ENCODE results near the gene PCBP4.
A peak's percentile ranks its signal among the peaks of the same experiment; 100 is the strongest.

PCBP4 gene

DNA sequence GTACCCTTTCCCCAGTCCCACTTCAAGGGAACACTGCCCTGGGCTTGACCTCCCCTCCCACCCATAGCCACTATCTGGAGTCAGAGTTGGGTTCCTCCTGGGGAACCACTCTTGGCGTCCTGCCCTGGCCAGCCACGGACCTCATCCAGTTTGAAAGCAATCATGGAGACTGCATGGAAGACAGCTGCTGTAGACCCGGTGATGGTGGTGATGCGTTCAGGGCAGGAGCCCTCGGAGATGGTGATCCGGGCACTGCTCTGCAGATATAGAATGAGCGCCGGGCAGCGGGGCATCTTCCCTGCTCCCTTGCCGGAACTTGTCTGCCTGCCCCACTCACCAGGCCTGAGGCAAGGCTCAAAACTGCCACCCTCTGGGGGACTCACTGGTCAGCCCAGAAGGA is 6.9 kb downstream of the PCBP4 start:
- H3K36me3 ChIP-seq (ENCODE audit: control insufficient read depth in 1 of 2, insufficient read depth in 2 of 2, low read length in 2 of 2), result peaks cover 4 to 26% of the 10 kb centered on the region in 2 donors
- no peaks in the 10 kb centered on the region for H3K27me3 ChIP-seq (ENCODE audit: low read depth, low read length)
- no peak overlapping the region for H3K4me3 ChIP-seq (ENCODE audit: low read depth in 1 of 2, low read length in 2 of 2)
- H3K27ac ChIP-seq (ENCODE audit: low read length), result no peak overlapping the region
- H3K4me1 ChIP-seq (ENCODE audit: control insufficient read depth in 1 of 2, insufficient read depth in 2 of 2, low read length in 2 of 2), result peaks cover 0 to 41% of the 10 kb centered on the region in 2 donors
- no peaks in the 10 kb centered on the region for H3K9me3 ChIP-seq (ENCODE audit: control insufficient read depth in 1 of 2, low read length in 2 of 2)

DNA sequence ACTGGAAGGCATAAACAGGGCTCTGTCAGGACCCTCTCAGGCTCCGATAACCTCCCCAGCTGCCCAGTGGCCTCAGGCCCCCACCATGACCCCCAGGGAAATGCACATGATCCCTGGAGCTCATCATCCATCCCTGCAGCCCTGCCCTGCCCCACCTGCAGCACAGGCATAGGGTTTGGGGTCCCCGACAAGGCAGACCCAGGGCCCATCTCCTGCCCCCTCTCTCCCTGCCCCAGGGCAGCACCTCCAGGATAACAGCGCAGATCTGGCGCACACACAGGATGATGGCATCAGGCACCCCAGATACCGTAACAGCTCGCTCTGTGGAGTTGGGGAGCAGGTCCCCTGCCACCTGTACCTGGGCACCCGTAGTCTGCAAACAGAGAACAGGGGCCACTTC is 7.6 kb downstream of the PCBP4 start:
- peaks cover 0 to 35% of the 10 kb centered on the region in 2 donors for H3K4me1 ChIP-seq (ENCODE audit: control insufficient read depth in 1 of 2, insufficient read depth in 2 of 2, low read length in 2 of 2)
- no peak overlapping the region for H3K4me3 ChIP-seq (ENCODE audit: low read depth in 1 of 2, low read length in 2 of 2)
- H3K27ac ChIP-seq (ENCODE audit: low read length), result no peak overlapping the region
- H3K9me3 ChIP-seq (ENCODE audit: control insufficient read depth in 1 of 2, low read length in 2 of 2), result no peaks in the 10 kb centered on the region
- peaks cover 4 to 26% of the 10 kb centered on the region in 2 donors for H3K36me3 ChIP-seq (ENCODE audit: control insufficient read depth in 1 of 2, insufficient read depth in 2 of 2, low read length in 2 of 2)
- H3K27me3 ChIP-seq (ENCODE audit: low read depth, low read length), result no peaks in the 10 kb centered on the region

DNA sequence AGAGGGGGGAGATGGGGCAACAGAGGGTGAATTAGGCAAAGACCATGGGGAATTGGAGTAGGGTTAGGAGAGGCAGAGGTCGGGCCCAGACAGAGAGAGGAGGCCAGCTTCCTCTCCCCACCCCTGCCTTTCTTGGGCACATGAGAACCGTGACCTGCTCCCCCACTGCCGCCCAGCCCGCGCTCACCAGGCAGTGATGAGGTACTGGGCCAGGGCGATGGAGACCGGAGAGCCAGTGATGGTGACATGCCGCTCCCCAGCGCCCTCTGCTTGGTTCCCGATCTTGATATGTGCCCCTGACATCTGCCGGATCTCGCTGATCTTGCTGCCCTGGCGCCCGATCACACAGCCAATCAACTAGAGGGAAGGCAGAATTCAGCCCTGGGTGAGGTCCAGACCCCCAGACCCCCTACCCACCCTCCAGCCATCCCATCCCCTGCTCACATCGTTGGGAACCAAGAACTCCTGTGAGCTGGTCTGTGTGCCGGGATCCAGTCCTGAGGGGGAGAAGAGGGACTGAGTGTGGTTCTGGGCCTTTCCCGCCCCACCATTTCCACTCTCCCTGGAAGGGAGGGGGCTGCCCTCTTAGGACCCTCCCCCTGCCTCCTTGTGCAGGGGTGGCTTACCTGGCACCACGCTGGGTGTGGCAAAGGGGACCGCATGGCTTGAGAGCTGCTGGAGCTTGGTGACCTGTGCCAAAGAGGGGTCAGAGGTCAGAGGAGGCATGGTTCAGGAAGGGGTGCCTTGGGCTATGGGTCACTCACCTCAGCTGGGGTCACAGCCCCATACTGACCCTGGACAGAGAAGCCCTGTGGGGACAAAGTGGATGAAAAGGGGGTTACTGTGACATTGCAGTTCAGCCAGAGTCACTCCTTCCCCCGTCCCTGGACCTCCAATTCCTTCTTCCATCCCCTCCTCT is 8.4 kb downstream of the PCBP4 start:
- H3K4me1 ChIP-seq (ENCODE audit: control insufficient read depth in 1 of 2, insufficient read depth in 2 of 2, low read length in 2 of 2), result peaks cover 0 to 27% of the 10 kb centered on the region in 2 donors
- H3K27me3 ChIP-seq (ENCODE audit: low read depth, low read length), result no peaks in the 10 kb centered on the region
- no peak overlapping the region for H3K27ac ChIP-seq (ENCODE audit: low read length)
- H3K36me3 ChIP-seq (ENCODE audit: control insufficient read depth in 1 of 2, insufficient read depth in 2 of 2, low read length in 2 of 2), result peaks cover 4 to 26% of the 10 kb centered on the region in 2 donors
- no peaks in the 10 kb centered on the region for H3K9me3 ChIP-seq (ENCODE audit: control insufficient read depth in 1 of 2, low read length in 2 of 2)
- H3K4me3 ChIP-seq (ENCODE audit: low read depth in 1 of 2, low read length in 2 of 2), result no peak overlapping the region

DNA sequence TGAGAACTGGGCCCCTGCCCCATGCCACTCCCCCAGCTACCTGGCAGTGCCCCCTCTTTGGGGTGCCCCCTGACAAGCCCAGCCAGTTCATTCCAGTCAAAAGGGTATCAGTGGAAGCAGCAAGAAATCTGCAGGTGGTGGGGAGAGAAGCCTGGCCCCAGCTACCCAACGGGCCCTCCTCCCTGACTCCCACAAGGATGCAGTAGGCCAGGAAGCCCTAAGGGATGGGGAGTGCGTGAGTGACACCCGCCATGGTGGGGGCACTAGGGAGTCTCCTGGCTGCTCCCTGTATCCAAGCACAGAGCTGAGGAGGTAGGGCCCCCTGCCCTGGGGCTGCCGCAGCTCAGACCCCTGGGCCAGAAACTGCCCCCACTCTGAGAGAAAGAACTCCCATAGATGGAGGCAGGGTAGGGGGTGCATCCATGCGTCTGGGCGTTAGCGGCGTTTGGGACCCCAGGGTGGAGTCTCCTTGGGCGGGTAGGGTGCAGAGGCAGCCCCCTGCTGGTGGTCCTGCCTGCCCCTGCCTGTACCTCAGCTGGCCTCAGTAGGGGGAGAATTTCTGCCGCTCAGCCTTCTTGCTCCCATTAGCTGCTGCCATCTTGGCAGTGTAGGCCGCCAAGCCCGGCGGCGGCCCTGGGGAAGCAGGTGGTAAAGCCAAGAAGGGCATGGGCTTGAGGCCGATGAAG is 9.6 kb downstream of the PCBP4 start:
- no peaks in the 10 kb centered on the region for H3K27me3 ChIP-seq (ENCODE audit: low read depth, low read length)
- no peaks in the 10 kb centered on the region for H3K9me3 ChIP-seq (ENCODE audit: control insufficient read depth in 1 of 2, low read length in 2 of 2)
- peaks cover 4 to 26% of the 10 kb centered on the region in 2 donors for H3K36me3 ChIP-seq (ENCODE audit: control insufficient read depth in 1 of 2, insufficient read depth in 2 of 2, low read length in 2 of 2)
- no peak overlapping the region for H3K4me3 ChIP-seq (ENCODE audit: low read depth in 1 of 2, low read length in 2 of 2)
- H3K4me1 ChIP-seq (ENCODE audit: control insufficient read depth in 1 of 2, insufficient read depth in 2 of 2, low read length in 2 of 2), result peaks cover 0 to 21% of the 10 kb centered on the region in 2 donors
- H3K27ac ChIP-seq (ENCODE audit: low read length), result no peak overlapping the region

DNA sequence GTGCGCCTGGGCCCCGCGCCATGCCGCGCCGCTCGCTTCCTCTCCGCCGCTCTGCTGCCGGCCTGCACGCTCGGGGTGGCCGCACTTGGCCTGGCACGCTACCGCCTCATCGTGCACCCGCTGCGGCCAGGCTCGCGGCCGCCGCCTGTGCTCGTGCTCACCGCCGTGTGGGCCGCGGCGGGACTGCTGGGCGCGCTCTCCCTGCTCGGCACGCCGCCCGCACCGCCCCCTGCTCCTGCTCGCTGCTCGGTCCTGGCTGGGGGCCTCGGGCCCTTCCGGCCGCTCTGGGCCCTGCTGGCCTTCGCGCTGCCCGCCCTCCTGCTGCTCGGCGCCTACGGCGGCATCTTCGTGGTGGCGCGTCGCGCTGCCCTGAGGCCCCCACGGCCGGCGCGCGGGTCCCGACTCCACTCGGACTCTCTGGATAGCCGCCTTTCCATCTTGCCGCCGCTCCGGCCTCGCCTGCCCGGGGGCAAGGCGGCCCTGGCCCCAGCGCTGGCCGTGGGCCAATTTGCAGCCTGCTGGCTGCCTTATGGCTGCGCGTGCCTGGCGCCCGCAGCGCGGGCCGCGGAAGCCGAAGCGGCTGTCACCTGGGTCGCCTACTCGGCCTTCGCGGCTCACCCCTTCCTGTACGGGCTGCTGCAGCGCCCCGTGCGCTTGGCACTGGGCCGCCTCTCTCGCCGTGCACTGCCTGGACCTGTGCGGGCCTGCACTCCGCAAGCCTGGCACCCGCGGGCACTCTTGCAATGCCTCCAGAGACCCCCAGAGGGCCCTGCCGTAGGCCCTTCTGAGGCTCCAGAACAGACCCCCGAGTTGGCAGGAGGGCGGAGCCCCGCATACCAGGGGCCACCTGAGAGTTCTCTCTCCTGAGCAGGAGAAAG is 11.1 kb downstream of the PCBP4 start:
- Histone ChIP-seq H3K36me3 (ENCODE audit: control insufficient read depth in 1 of 2, insufficient read depth in 2 of 2, low read length in 2 of 2) (peaks cover 0 to 21% of the 10 kb centered on the region in 2 donors), H3K4me3 (ENCODE audit: low read depth in 1 of 2, low read length in 2 of 2) (peak overlapping the region in 1 of 2 donors; percentile 60), H3K9me3 (ENCODE audit: control insufficient read depth in 1 of 2, low read length in 2 of 2) (no peaks in the 10 kb centered on the region), H3K27ac (ENCODE audit: low read length) (no peak overlapping the region), H3K27me3 (ENCODE audit: low read depth, low read length) (no peaks in the 10 kb centered on the region), H3K4me1 (ENCODE audit: control insufficient read depth in 1 of 2, insufficient read depth in 2 of 2, low read length in 2 of 2) (peaks cover 0 to 14% of the 10 kb centered on the region in 2 donors)

DNA sequence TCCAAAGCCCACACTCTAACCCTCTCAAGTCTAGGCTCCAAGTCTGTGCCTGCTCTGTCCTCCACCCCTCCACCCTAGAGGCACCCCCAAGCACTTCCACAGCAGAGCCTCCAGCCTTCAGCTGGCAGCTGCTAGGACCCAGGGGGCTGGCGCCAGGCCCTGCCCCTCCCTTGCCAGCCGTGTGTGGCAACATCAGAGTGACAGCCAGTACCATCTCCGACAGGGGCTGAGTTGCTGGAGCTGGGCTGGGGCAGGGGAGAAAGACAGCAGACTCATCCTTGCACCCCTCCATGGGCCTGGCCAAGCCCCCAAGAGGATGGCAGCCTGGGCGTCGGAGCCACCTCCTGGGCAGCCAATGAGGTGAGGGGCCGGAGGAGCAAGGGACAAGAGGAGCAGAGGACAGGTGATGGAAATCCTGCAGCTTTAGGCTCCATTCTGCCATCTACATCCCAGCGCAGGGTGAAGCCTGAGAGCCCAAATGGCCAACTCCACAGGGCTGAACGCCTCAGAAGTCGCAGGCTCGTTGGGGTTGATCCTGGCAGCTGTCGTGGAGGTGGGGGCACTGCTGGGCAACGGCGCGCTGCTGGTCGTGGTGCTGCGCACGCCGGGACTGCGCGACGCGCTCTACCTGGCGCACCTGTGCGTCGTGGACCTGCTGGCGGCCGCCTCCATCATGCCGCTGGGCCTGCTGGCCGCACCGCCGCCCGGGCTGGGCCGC is 11.9 kb downstream of the PCBP4 start, which contains the start of gene GPR62:
Gene GPR62, plus strand, starts transcription at position 207 of the 718 bp plus-strand sequence. Its CDS starts 272 bp downstream, at position 479.
- peak within 1 kb of the TSS in 1 of 2 donors; percentile 60 for H3K4me3 ChIP-seq (ENCODE audit: low read depth in 1 of 2, low read length in 2 of 2)
- no peaks in the 10 kb centered on the region for H3K27me3 ChIP-seq (ENCODE audit: low read depth, low read length)

DNA sequence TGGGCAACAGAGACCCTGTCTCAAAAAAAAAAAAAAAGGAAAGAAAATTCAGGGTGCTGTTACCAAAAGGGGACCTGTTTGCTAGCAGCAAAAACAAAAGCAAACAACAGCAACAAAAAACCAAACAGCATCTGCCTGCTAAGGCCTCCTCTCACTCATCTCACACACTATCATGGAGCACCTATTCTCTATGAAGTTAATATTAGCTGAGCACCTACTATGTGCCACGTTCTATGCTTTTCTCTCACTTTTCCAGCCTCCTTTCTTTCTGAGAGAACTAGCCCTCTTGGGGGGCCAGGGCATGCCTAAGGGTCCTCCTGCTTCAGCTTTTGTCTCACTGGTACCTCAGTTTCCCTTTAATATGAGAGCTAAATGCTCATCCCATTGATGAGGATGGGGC is 12.5 kb downstream of the PCBP4 start:
- no peaks in the 10 kb centered on the region for H3K27me3 ChIP-seq (ENCODE audit: low read depth, low read length)

More for the DNA sequence above, 11.9 kb downstream of the PCBP4 start, which contains the start of gene GPR62:
- no peak within 1 kb of the TSS for H3K27ac ChIP-seq (ENCODE audit: low read length)
- H3K9me3 ChIP-seq (ENCODE audit: control insufficient read depth in 1 of 2, low read length in 2 of 2), result no peaks in the 10 kb centered on the region
- peaks cover 0 to 14% of the 10 kb centered on the region in 2 donors for H3K36me3 ChIP-seq (ENCODE audit: control insufficient read depth in 1 of 2, insufficient read depth in 2 of 2, low read length in 2 of 2)
- H3K4me1 ChIP-seq (ENCODE audit: control insufficient read depth in 1 of 2, insufficient read depth in 2 of 2, low read length in 2 of 2), result peaks cover 0 to 14% of the 10 kb centered on the region in 2 donors

DNA sequence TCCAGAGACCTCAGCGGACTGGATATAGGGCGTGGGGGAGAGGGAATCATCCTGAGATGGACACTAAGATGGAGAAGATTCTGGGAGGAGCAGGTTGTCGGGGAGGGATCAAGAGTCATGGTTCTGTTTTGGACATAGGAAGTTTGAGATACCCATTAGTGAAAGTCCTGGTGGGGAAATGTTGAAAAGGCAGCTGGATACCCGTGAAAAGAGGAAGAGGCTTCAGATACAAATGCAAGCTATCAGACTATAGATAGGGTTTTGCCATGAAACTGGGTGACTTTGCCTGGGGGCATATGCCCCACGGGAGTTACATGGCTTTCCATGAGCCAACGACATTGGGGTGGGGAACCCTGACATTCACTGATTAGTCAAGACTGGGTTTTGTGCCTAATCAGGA is 13.1 kb downstream of the PCBP4 start:
- Histone ChIP-seq H3K27me3 (ENCODE audit: low read depth, low read length) (no peaks in the 10 kb centered on the region), H3K36me3 (ENCODE audit: control insufficient read depth in 1 of 2, insufficient read depth in 2 of 2, low read length in 2 of 2) (peaks cover 0 to 11% of the 10 kb centered on the region in 2 donors), H3K27ac (ENCODE audit: low read length) (no peak overlapping the region)

More for the DNA sequence above, 12.5 kb downstream of the PCBP4 start:
- no peak overlapping the region for H3K27ac ChIP-seq (ENCODE audit: low read length)
- H3K36me3 ChIP-seq (ENCODE audit: control insufficient read depth in 1 of 2, insufficient read depth in 2 of 2, low read length in 2 of 2), result peaks cover 0 to 13% of the 10 kb centered on the region in 2 donors
- no peak overlapping the region for H3K4me3 ChIP-seq (ENCODE audit: low read depth in 1 of 2, low read length in 2 of 2)
- H3K9me3 ChIP-seq (ENCODE audit: control insufficient read depth in 1 of 2, low read length in 2 of 2), result no peaks in the 10 kb centered on the region
- H3K4me1 ChIP-seq (ENCODE audit: control insufficient read depth in 1 of 2, insufficient read depth in 2 of 2, low read length in 2 of 2), result peaks cover 0 to 14% of the 10 kb centered on the region in 2 donors

DNA sequence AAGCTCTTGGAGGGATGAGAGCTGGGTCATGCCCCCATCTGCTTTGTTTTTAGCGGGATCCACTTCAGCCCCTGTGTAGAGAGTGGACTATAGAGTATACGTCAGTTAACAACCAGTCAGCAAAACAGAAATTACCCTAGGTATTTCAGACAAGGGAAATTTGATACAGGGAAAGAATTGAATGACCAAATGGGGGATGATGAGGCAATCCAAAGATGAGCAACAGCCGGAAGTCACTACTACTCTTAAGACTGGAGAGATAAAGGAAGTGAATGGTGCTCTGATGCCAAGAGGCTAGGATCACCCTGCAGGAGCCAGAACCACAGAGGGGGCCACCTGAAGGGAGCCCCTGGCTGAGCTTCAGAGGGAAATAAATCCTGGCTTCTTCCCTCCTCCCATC is 13.8 kb downstream of the PCBP4 start:
- H3K27me3 ChIP-seq (ENCODE audit: low read depth, low read length), result no peaks in the 10 kb centered on the region
- H3K27ac ChIP-seq (ENCODE audit: low read length), result no peak overlapping the region
- H3K9me3 ChIP-seq (ENCODE audit: control insufficient read depth in 1 of 2, low read length in 2 of 2), result no peaks in the 10 kb centered on the region

More for the DNA sequence above, 13.1 kb downstream of the PCBP4 start:
- Histone ChIP-seq H3K4me1 (ENCODE audit: control insufficient read depth in 1 of 2, insufficient read depth in 2 of 2, low read length in 2 of 2) (peaks cover 0 to 14% of the 10 kb centered on the region in 2 donors), H3K4me3 (ENCODE audit: low read depth in 1 of 2, low read length in 2 of 2) (no peak overlapping the region), H3K9me3 (ENCODE audit: control insufficient read depth in 1 of 2, low read length in 2 of 2) (no peaks in the 10 kb centered on the region)

DNA sequence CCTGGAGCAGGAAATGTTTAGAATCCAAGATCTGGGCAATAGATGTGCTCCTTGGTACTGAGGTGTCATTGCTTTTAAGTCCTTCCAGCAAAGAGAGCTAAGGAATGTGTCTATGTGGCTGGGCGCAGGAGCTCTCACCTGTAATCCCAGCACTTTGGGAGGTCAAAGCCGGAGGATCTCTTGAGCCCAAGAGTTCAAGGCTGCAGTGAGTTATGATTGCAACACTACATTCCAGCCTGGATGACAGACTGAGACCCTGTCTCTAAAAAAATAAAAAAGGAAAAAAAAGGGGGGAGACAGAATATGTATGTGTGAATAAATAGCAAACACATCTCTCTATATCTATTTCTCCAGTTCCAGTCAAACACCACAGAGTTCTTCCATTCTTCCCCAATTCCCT is 16.4 kb downstream of the PCBP4 start:
- H3K4me3 ChIP-seq (ENCODE audit: low read depth in 1 of 2, low read length in 2 of 2), result no peak overlapping the region
- peaks cover under 1 to 24% of the 10 kb centered on the region in 2 donors for H3K36me3 ChIP-seq (ENCODE audit: control insufficient read depth in 1 of 2, insufficient read depth in 2 of 2, low read length in 2 of 2)
- H3K27me3 ChIP-seq (ENCODE audit: low read depth, low read length), result no peaks in the 10 kb centered on the region
- peaks cover 0 to 4% of the 10 kb centered on the region in 2 donors for H3K4me1 ChIP-seq (ENCODE audit: control insufficient read depth in 1 of 2, insufficient read depth in 2 of 2, low read length in 2 of 2)
- no peaks in the 10 kb centered on the region for H3K9me3 ChIP-seq (ENCODE audit: control insufficient read depth in 1 of 2, low read length in 2 of 2)
- H3K27ac ChIP-seq (ENCODE audit: low read length), result no peak overlapping the region

More for the DNA sequence above, 13.8 kb downstream of the PCBP4 start:
- Histone ChIP-seq H3K36me3 (ENCODE audit: control insufficient read depth in 1 of 2, insufficient read depth in 2 of 2, low read length in 2 of 2) (peaks cover 0 to 6% of the 10 kb centered on the region in 2 donors), H3K4me3 (ENCODE audit: low read depth in 1 of 2, low read length in 2 of 2) (no peak overlapping the region), H3K4me1 (ENCODE audit: control insufficient read depth in 1 of 2, insufficient read depth in 2 of 2, low read length in 2 of 2) (peaks cover 0 to 14% of the 10 kb centered on the region in 2 donors)

Data from muscle layer of duodenum (tissue), 2 donors.